BLaER1 (cell line): ENCODE data around the gene CEP85.
"Not testable (repeated sequence)": the region's sequence is repeated elsewhere in the genome, so short reads cannot be mapped to it uniquely, and the experiment has no call there.

Experiments
- H3K27ac ChIP-seq: shearing (Covaris generic); formaldehyde crosslinking; 2 replicates; pipeline ENCODE4 v1.8.1; 2022
- H3K27me3 ChIP-seq: shearing (Covaris generic); formaldehyde crosslinking; 2 replicates; pipeline ENCODE4 v1.8.1; 2022
- H3K36me3 ChIP-seq: shearing (Covaris generic); formaldehyde crosslinking; 2 replicates; pipeline ENCODE4 v1.8.1; 2022
- H3K4me1 ChIP-seq: shearing (Covaris generic); formaldehyde crosslinking; 2 replicates; pipeline ENCODE4 v1.8.1; 2022
- H3K4me2 ChIP-seq: shearing (Covaris generic); formaldehyde crosslinking; 2 replicates; pipeline ENCODE4 v1.8.1; 2022
- H3K4me3 ChIP-seq: shearing (Covaris generic); formaldehyde crosslinking; 2 replicates; pipeline ENCODE4 v1.8.1; 2022
- H3K9ac ChIP-seq: shearing (Covaris generic); formaldehyde crosslinking; 2 replicates; pipeline ENCODE4 v1.8.1; 2022
- H3K9me3 ChIP-seq: shearing (Covaris generic); formaldehyde crosslinking; 2 replicates; pipeline ENCODE4 v1.8.1; 2022
- H4K20me1 ChIP-seq: shearing (Covaris generic); formaldehyde crosslinking; 2 replicates; pipeline ENCODE4 v1.8.1; 2022
- Cebpa-rat ChIP-seq: shearing (Covaris generic); IDR thresholded peaks from 2 replicates; pipeline ENCODE4 v1.8.1; 2022

CEP85 gene

GRCh38 chr1:26306290-26307229, 72.6 kb downstream of the CEP85 start, which contains the start of gene UBXN11:
TSS of gene UBXN11 (minus strand) at chr1:26306636. CDS start at chr1:26302883, 3,753 bp downstream.
- H3K27ac ChIP-seq, result peak within 1 kb of the TSS; percentile 33; the same call in 1 of the 2 replicates
- H3K4me2 ChIP-seq, result peak within 1 kb of the TSS; percentile 98
- peak within 1 kb of the TSS; percentile 76 for H3K4me3 ChIP-seq
- TF ChIP-seq Cebpa-rat, result no peak
- no peaks in the 10 kb centered on the region for H3K36me3 ChIP-seq
- H3K4me1 ChIP-seq, result peaks cover 33% of the 10 kb centered on the region
- no peaks in the 10 kb centered on the region for H4K20me1 ChIP-seq
- H3K9ac ChIP-seq, result peak within 1 kb of the TSS; percentile 69
- H3K9me3 ChIP-seq, result no peaks in the 10 kb centered on the region
- peaks cover 4% of the 10 kb centered on the region; the same call in 1 of the 2 replicates for H3K27me3 ChIP-seq

- no peak for TF ChIP-seq Cebpa-rat
- Histone ChIP-seq H3K27me3 (peaks cover 4% of the 10 kb centered on the region; the same call in 1 of the 2 replicates), H3K9ac (no peak overlapping the region; the same call in 1 of the 2 replicates), H3K9me3 (no peaks in the 10 kb centered on the region), H3K27ac (no peak overlapping the region), H3K36me3 (no peaks in the 10 kb centered on the region), H3K4me3 (peak overlapping the region; percentile 76; the same call in 1 of the 2 replicates), H4K20me1 (no peaks in the 10 kb centered on the region), H3K4me1 (peaks cover 32% of the 10 kb centered on the region), H3K4me2 (peak overlapping the region; percentile 98)
Observed at GRCh38 chr1:26307363-26307781, 73.4 kb downstream of the CEP85 start.

GRCh38 chr1:26307966-26308899, 74.2 kb downstream of the CEP85 start:
- H3K4me3 ChIP-seq, H3K27ac ChIP-seq, H3K27me3 ChIP-seq, H3K9ac ChIP-seq, H3K4me2 ChIP-seq, H4K20me1 ChIP-seq, H3K9me3 ChIP-seq, H3K36me3 ChIP-seq: not testable (repeated sequence)
- H3K4me1 ChIP-seq, result peaks cover 27% of the 10 kb centered on the region

DNA sequence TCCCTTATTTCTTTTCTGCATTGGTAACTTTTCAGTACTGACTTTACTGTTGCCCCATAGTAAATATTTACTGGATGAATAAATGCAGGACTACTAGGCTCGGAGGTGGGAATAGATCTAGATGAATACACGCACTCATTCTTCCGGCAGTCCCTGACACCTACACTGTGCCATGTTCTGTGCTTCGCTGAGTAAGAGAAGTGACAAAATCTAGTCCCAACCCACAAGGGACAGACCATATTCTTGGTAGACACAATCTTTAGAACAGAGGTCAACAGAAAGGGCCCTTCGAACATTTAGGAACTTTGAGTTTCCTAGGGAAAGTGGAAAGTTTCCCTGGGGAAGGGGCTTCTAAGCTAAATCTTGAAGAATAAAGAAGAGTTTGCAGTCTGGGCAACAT, 80.5 kb downstream of the CEP85 start:
- H3K4me2 ChIP-seq, result peak overlapping the region; percentile 88
- peaks cover 63% of the 10 kb centered on the region for H3K4me1 ChIP-seq
- no peaks in the 10 kb centered on the region for H4K20me1 ChIP-seq

GRCh38 chr1:26315874-26316850, 82.2 kb downstream of the CEP85 start:
- Histone ChIP-seq H3K9me3 (no peaks in the 10 kb centered on the region), H3K4me1 (peaks cover 80% of the 10 kb centered on the region), H3K36me3 (no peaks in the 10 kb centered on the region), H3K27me3 (peaks cover 17% of the 10 kb centered on the region; the same call in 1 of the 2 replicates), H3K27ac (peak overlapping the region; percentile 49), H3K4me3 (no peak overlapping the region), H3K9ac (no peak overlapping the region), H4K20me1 (no peaks in the 10 kb centered on the region), H3K4me2 (peak overlapping the region; percentile 88)
- no peak for TF ChIP-seq Cebpa-rat

More for the DNA sequence above, 80.5 kb downstream of the CEP85 start:
- H3K27ac ChIP-seq, result no peak overlapping the region
- no peak overlapping the region for H3K4me3 ChIP-seq
- H3K27me3 ChIP-seq, result peaks cover 17% of the 10 kb centered on the region; the same call in 1 of the 2 replicates
- no peaks in the 10 kb centered on the region for H3K36me3 ChIP-seq
- no peaks in the 10 kb centered on the region for H3K9me3 ChIP-seq
- no peak overlapping the region for H3K9ac ChIP-seq
- TF ChIP-seq Cebpa-rat, result no peak

GRCh38 chr1:26317146-26317545, 83.1 kb downstream of the CEP85 start:
- Histone ChIP-seq H3K9ac (peak overlapping the region; percentile 64), H3K27ac (peak overlapping the region; percentile 73), H3K36me3 (no peaks in the 10 kb centered on the region), H3K4me3 (peak overlapping the region; percentile 58; the same call in 1 of the 2 replicates), H3K9me3 (no peaks in the 10 kb centered on the region), H3K27me3 (peaks cover 17% of the 10 kb centered on the region; the same call in 1 of the 2 replicates), H4K20me1 (no peaks in the 10 kb centered on the region), H3K4me1 (peaks cover 88% of the 10 kb centered on the region), H3K4me2 (peak overlapping the region; percentile 88)
- no peak for TF ChIP-seq Cebpa-rat

- H3K27ac ChIP-seq, result peak within 1 kb of the TSS; percentile 73
Observed at GRCh38 chr1:26317612-26318337, 83.8 kb downstream of the CEP85 start, which contains the start of gene CD52. TSS of gene CD52 (plus strand) at chr1:26317958. CDS start at chr1:26318018, 60 bp downstream.

More at GRCh38 chr1:26317612-26318337, 83.8 kb downstream of the CEP85 start, which contains the start of gene CD52:
- no peaks in the 10 kb centered on the region for H3K36me3 ChIP-seq
- H3K4me2 ChIP-seq, result peak within 1 kb of the TSS; percentile 88
- H3K9ac ChIP-seq, result peak within 1 kb of the TSS; percentile 64
- H4K20me1 ChIP-seq, result no peaks in the 10 kb centered on the region
- H3K4me3 ChIP-seq, result peak within 1 kb of the TSS; percentile 58
- peaks cover 88% of the 10 kb centered on the region for H3K4me1 ChIP-seq
- H3K9me3 ChIP-seq, result no peaks in the 10 kb centered on the region
- peaks cover 17% of the 10 kb centered on the region; the same call in 1 of the 2 replicates for H3K27me3 ChIP-seq
- TF ChIP-seq Cebpa-rat, result no peak
